H9 (cell line): ENCODE data around the gene PEX14. TPM values are rescaled to one million over a fixed set of nuclear protein-coding genes. Genes with fewer than 3 reads are reported as not detected.

ENCODE experiments used
- DNase-seq: peaks from one replicate; pipeline ENCODE4 v3.0.0-alpha.2; 2017
- H2AFZ ChIP-seq: one replicate; pipeline ENCODE4 v1.6.1; 2013; ENCODE audit warnings: mild to moderate bottlenecking, low read length, control low read depth, moderate library complexity
- H2AK5ac ChIP-seq: 2 replicates; pipeline ENCODE4 v1.6.1; 2013; ENCODE audit warnings: low read length, control low read depth, mixed read lengths; ENCODE audit not compliant: insufficient read length
- H2BK120ac ChIP-seq: one replicate; pipeline ENCODE4 v1.6.1; 2013; ENCODE audit warnings: low read depth, mild to moderate bottlenecking, low read length, control low read depth, inconsistent platforms; ENCODE audit not compliant: poor library complexity, severe bottlenecking
- H2BK12ac ChIP-seq: 2 replicates; pipeline ENCODE4 v1.6.1; 2013; ENCODE audit warnings: low read length, control low read depth, mixed read lengths, low read depth; ENCODE audit not compliant: insufficient read length
- H2BK15ac ChIP-seq: 2 replicates; pipeline ENCODE4 v1.6.1; 2013; ENCODE audit warnings: low read depth, low read length, control low read depth
- H2BK20ac ChIP-seq: one replicate; pipeline ENCODE4 v1.6.1; 2013; ENCODE audit warnings: low read depth, mild to moderate bottlenecking, low read length, control low read depth, inconsistent platforms; ENCODE audit not compliant: poor library complexity, severe bottlenecking
- H2BK5ac ChIP-seq: 2 replicates; pipeline ENCODE4 v1.6.1; 2013; ENCODE audit warnings: low read length, control low read depth, mixed read lengths; ENCODE audit not compliant: insufficient read length
- H3K14ac ChIP-seq: 2 replicates; pipeline ENCODE4 v1.6.1; 2013; ENCODE audit warnings: low read length, control low read depth; ENCODE audit not compliant: insufficient read depth
- H3K18ac ChIP-seq: 2 replicates; pipeline ENCODE4 v1.6.1; 2013; ENCODE audit warnings: low read depth, mild to moderate bottlenecking, mixed read lengths, low read length, control low read depth; ENCODE audit not compliant: insufficient read length
- H3K23ac ChIP-seq: 2 replicates; pipeline ENCODE4 v1.6.1; 2013; ENCODE audit warnings: low read length, control low read depth, mixed read lengths, low read depth; ENCODE audit not compliant: insufficient read length
- H3K23me2 ChIP-seq: 2 replicates; pipeline ENCODE4 v1.6.1; 2013; ENCODE audit warnings: low read depth, mild to moderate bottlenecking, mixed read lengths, low read length, control low read depth; ENCODE audit not compliant: insufficient read length, poor library complexity, severe bottlenecking
- H3K27ac ChIP-seq: 2 replicates; pipeline ENCODE4 v1.5.1; 2013; ENCODE audit warnings: low read length, control low read depth, mixed read lengths, low read depth; ENCODE audit not compliant: insufficient read length
- H3K27me3 ChIP-seq: 2 replicates; pipeline ENCODE4 v1.6.1; 2013; ENCODE audit warnings: low read length, control low read depth, inconsistent platforms; ENCODE audit not compliant: insufficient read depth
- H3K4ac ChIP-seq: 2 replicates; pipeline ENCODE4 v1.6.1; 2013; ENCODE audit warnings: low read depth, mild to moderate bottlenecking, control low read depth, inconsistent platforms, low read length, moderate library complexity
- H3K4me1 ChIP-seq: 2 replicates; pipeline ENCODE4 v1.6.1; 2013; ENCODE audit warnings: low read length, control low read depth, inconsistent platforms; ENCODE audit not compliant: insufficient read depth
- H3K4me2 ChIP-seq: 2 replicates; pipeline ENCODE4 v1.6.1; 2013; ENCODE audit warnings: low read length, control low read depth, mixed read lengths; ENCODE audit not compliant: insufficient read length, insufficient read depth
- H3K56ac ChIP-seq: 2 replicates; pipeline ENCODE4 v1.6.1; 2013; ENCODE audit warnings: low read depth, mild to moderate bottlenecking, mixed read lengths, low read length, control low read depth; ENCODE audit not compliant: insufficient read length
- H3K79me1 ChIP-seq: 2 replicates; pipeline ENCODE4 v1.6.1; 2013; ENCODE audit warnings: low read depth, mild to moderate bottlenecking, moderate library complexity, low read length, control low read depth, inconsistent platforms; ENCODE audit not compliant: insufficient read depth, poor library complexity, severe bottlenecking
- H3K79me2 ChIP-seq: 2 replicates; pipeline ENCODE4 v1.6.1; 2013; ENCODE audit warnings: low read length, control low read depth, inconsistent platforms; ENCODE audit not compliant: insufficient read depth
- H3K9ac ChIP-seq: 2 replicates; pipeline ENCODE4 v1.6.1; 2013; ENCODE audit warnings: low read length, control low read depth, mixed read lengths; ENCODE audit not compliant: insufficient read length; ENCODE audit errors: extremely low read depth
- H3K9me3 ChIP-seq: one replicate; pipeline ENCODE4 v1.6.1; 2013; ENCODE audit warnings: low read depth, low read length, inconsistent platforms; ENCODE audit not compliant: control insufficient read depth
- H3T11ph ChIP-seq: one replicate; pipeline ENCODE4 v1.6.1; 2013; ENCODE audit warnings: mild to moderate bottlenecking, low read length, control low read depth, inconsistent platforms
- H4K20me1 ChIP-seq: one replicate; pipeline ENCODE4 v1.6.1; 2013; ENCODE audit not compliant: control insufficient read depth, insufficient read length, insufficient read depth
- H4K5ac ChIP-seq: 2 replicates; pipeline ENCODE4 v1.6.1; 2013; ENCODE audit warnings: low read depth, mild to moderate bottlenecking, mixed read lengths, low read length, control low read depth; ENCODE audit not compliant: insufficient read length
- H4K8ac ChIP-seq: replicated peaks from 2 replicates; pipeline ENCODE4 v1.6.1; 2013; ENCODE audit warnings: low read length, control low read depth, mixed read lengths, low read depth; ENCODE audit not compliant: insufficient read length
- H4K91ac ChIP-seq: 2 replicates; pipeline ENCODE4 v1.6.1; 2013; ENCODE audit warnings: low read depth, mild to moderate bottlenecking, moderate library complexity, mixed read lengths, low read length, control low read depth; ENCODE audit not compliant: insufficient read length
- H3K27ac Mint-ChIP-seq, 3 experiments: 2 replicates in 2 of 3; 3 replicates in 1 of 3; pipeline ENCODE4 v1.8.0; 2020 to 2021; ENCODE audit warnings: mixed read lengths in 3 of 3, mild to moderate bottlenecking in 1 of 3, moderate library complexity in 1 of 3
- H3K27me3 Mint-ChIP-seq: 2 replicates; pipeline ENCODE4 v1.8.0; 2021; ENCODE audit warnings: low read depth, mild to moderate bottlenecking, moderate library complexity, mixed read lengths
- H3K36me3 Mint-ChIP-seq, 3 experiments: 2 replicates in 2 of 3; 3 replicates in 1 of 3; pipeline ENCODE4 v1.8.0; 2020 to 2021; ENCODE audit warnings: low read depth in 3 of 3, mixed read lengths in 3 of 3; ENCODE audit not compliant: insufficient read depth in 1 of 3
- H3K4me1 Mint-ChIP-seq, 2 experiments: 2 replicates each; pipeline ENCODE4 v1.8.0; 2020; ENCODE audit warnings: mixed read lengths in 2 of 2
- H3K4me3 Mint-ChIP-seq, 2 experiments: 2 replicates in 1 of 2; 3 replicates in 1 of 2; pipeline ENCODE4 v1.8.0; 2020 to 2021; ENCODE audit warnings: mild to moderate bottlenecking in 2 of 2, mixed read lengths in 2 of 2, moderate library complexity in 1 of 2
- H3K9me3 Mint-ChIP-seq, 2 experiments: 2 replicates in 1 of 2; 3 replicates in 1 of 2; pipeline ENCODE4 v1.8.0; 2020; ENCODE audit warnings: mild to moderate bottlenecking in 2 of 2, mixed read lengths in 2 of 2, moderate library complexity in 1 of 2
- CTCF ChIP-seq: fragments of 200-600 bp; sonication (generic); conservative IDR thresholded peaks from 3 replicates; pipeline ENCODE4 v1.8.0; 2021; ENCODE audit warnings: antibody characterized with exemption, mild to moderate bottlenecking
- WGBS: extraction: QIAGEN DNeasy Blood & Tissue Kit; methylation state at CpG from one replicate; pipeline ENCODE4 v1.1.7; 2013; ENCODE audit warnings: missing lambda C conversion rate, low lambda C conversion rate, mixed read lengths; ENCODE audit not compliant: insufficient read length; ENCODE audit errors: extremely low coverage; 5-methylcytosine and 5-hydroxymethylcytosine counted together
- total RNA-seq: library from RNA; stranded (reverse); gene quantifications from 2 replicates; pipeline ENCODE4 v1.2.1, GENCODE V29; 2021

PEX14 gene
- total RNA-seq, 1 experiment from 2014 or later, result 23.9 TPM

GRCh38 chr1:10667861-10668761 is 193.4 kb downstream of the PEX14 start:
- Histone ChIP-seq H3K56ac (no peak overlapping the region), H2BK120ac (no peak overlapping the region), H3K23me2 (no peaks in the 10 kb centered on the region), H3K18ac (no peak overlapping the region), H2BK20ac (no peak overlapping the region), H2BK5ac (no peak overlapping the region), H3K9me3 (no peaks in the 10 kb centered on the region), H3K79me2 (no peaks in the 10 kb centered on the region), H2BK12ac (no peak overlapping the region), H3K27ac (no peak overlapping the region), H3K9ac (no peak overlapping the region), H3K23ac (no peak overlapping the region), H2AFZ (no peak overlapping the region), H3K79me1 (no peaks in the 10 kb centered on the region), H4K8ac (no peak overlapping the region), H3K4ac (no peak overlapping the region), H3T11ph (no peak overlapping the region), H4K91ac (no peak overlapping the region), H4K5ac (no peak overlapping the region), H2BK15ac (no peak overlapping the region), H4K20me1 (no peaks in the 10 kb centered on the region), H3K4me1 (no peaks in the 10 kb centered on the region; the same call in 1 of the 2 replicates), H3K4me2 (no peak overlapping the region), H3K27me3 (no peaks in the 10 kb centered on the region), H2AK5ac (no peak overlapping the region), H3K14ac (peak overlapping the region; percentile 69)
- no peak overlapping the region; a peak in 1 of 5 replicates for H3K4me3 Mint-ChIP-seq
- no peak for TF ChIP-seq CTCF
- H3K4me1 Mint-ChIP-seq, result peaks cover 14 to 34% of the 10 kb centered on the region in 2 experiments
- H3K27ac Mint-ChIP-seq, result no peak overlapping the region
- no CpG with 5 or more reads among the region's 40 CpGs for WGBS
- H3K36me3 Mint-ChIP-seq, result no peaks in the 10 kb centered on the region; a peak in 1 of 7 replicates
- H3K9me3 Mint-ChIP-seq, result no peaks in the 10 kb centered on the region
- no peak for DNase-seq
- no peaks in the 10 kb centered on the region for H3K27me3 Mint-ChIP-seq
